ENCODE data around the gene EFNA5. TPM values are rescaled to one million over a fixed set of nuclear protein-coding genes. Genes with fewer than 3 reads are reported as not detected.
"Not testable (repeated sequence)": the region's sequence is repeated elsewhere in the genome, so short reads cannot be mapped to it uniquely, and the experiment has no call there.

Gene EFNA5
- total and polyA plus RNA-seq, 2 of the 13 experiments (the other 11 are each of a cell fraction or from before 2014, with no cell fraction given) = not detected

GRCh38 chr5:107352576-107352975 lies 318.2 kb downstream of the EFNA5 start (continued):
- no peak for TF ChIP-seq PREB (CRISPR knock-in tag; IDR thresholded peaks at IDR 0.05)
- no peak for TF ChIP-seq NR1H2 (CRISPR knock-in tag; IDR thresholded peaks at IDR 0.05; ENCODE audit: borderline replicate concordance, low read depth)
- no peak for TF ChIP-seq ZBED4 (CRISPR knock-in tag; IDR thresholded peaks at IDR 0.05; ENCODE audit: borderline replicate concordance)
- no peak for TF ChIP-seq ZNF543 (CRISPR knock-in tag; IDR thresholded peaks at IDR 0.05)
- no peak for TF ChIP-seq HMG20A (CRISPR knock-in tag; IDR thresholded peaks at IDR 0.05; ENCODE audit: borderline replicate concordance)
- TF ChIP-seq SNAPC2 (CRISPR knock-in tag; IDR thresholded peaks at IDR 0.05) = no peak
- no peak for TF ChIP-seq NRL (CRISPR knock-in tag; IDR thresholded peaks at IDR 0.05; ENCODE audit: borderline replicate concordance)

GRCh38 chr5:107346580-107346979 lies 324.2 kb downstream of the EFNA5 start:
- H3K4me3 ChIP-seq (replicated peaks in 1 of 3; ENCODE audit: insufficient read depth in 1 of 3, low read depth in 2 of 3, low read length in 3 of 3); H3K4me1 ChIP-seq (ENCODE audit: insufficient read depth, low read length); H3K4me2 ChIP-seq (ENCODE audit: low read depth, low read length); in situ Hi-C loops (cut with HindIII; ENCODE audit: extremely low pct_ligation_motif_present, low pct_unique_long_range_greater_than_20kb); ATAC-seq; H3K27me3 ChIP-seq (ENCODE audit: control insufficient read depth in 1 of 2, insufficient read depth in 2 of 2, low read length in 2 of 2); BruUV-seq (replicated peaks); H4K20me1 ChIP-seq (ENCODE audit: insufficient read depth, low read length); CTCF ChIA-PET (ENCODE audit: low intra/inter-chr PET ratio, low total read pairs); FAIRE-seq; DNase-seq (ENCODE audit: low spot score); POLR2A ChIA-PET; H3K27ac ChIP-seq (ENCODE audit: extremely low read length, insufficient read depth, low read length); intact Hi-C loops (cut with micrococcal nuclease; ENCODE audit: unreplicated experiment); H3K36me3 ChIP-seq (replicated peaks in 1 of 2; ENCODE audit: control insufficient read depth in 1 of 2, insufficient read depth in 2 of 2, low read length in 2 of 2); H2AFZ ChIP-seq (ENCODE audit: low read length); H3K9ac ChIP-seq (ENCODE audit: insufficient read depth, low read depth, low read length); H3K79me2 ChIP-seq (ENCODE audit: insufficient read depth, low read length): not testable (repeated sequence)
- H3K9me3 ChIP-seq (ENCODE audit: low read length) = peaks cover 19% of the 10 kb centered on the region; the same call in 1 of the 2 replicates
- WGBS (ENCODE audit: low lambda C conversion rate) = 6% methylated on average over 2 of the region's 3 CpGs

Data from HepG2 (cell line).